Adrenal gland (tissue), 12 donors: ENCODE results near the gene RPL27A. TPM values are rescaled to one million over a fixed set of nuclear protein-coding genes. Genes with fewer than 3 reads are reported as not detected.

Experiments used
- DNase-seq, 7 donors: peaks; one replicate each; pipeline ENCODE4 v3.0.0-alpha.2; 2019 to 2020
- H3K27ac ChIP-seq, 5 donors: fragments of 200-600 bp; sonication (generic) in 4 of 5; 1 replicate in 3 of 5; 2 replicates in 2 of 5; pipeline versions ENCODE4 v1.5.1 to v1.8.0; 2016 to 2020; ENCODE audit warnings: mild to moderate bottlenecking in 1 of 5
- H3K27me3 ChIP-seq: fragments of 200-600 bp; 2 replicates; pipeline ENCODE4 v1.8.0; 2021
- H3K36me3 ChIP-seq, 2 donors: fragments of 200-600 bp; replicated peaks in 1 of 2; 1 replicate in 1 of 2; 2 replicates in 1 of 2; pipeline versions ENCODE4 v1.5.1 to v1.8.0; 2018 to 2022
- H3K4me1 ChIP-seq, 2 donors: fragments of 200-600 bp; replicated peaks in 1 of 2; 1 replicate in 1 of 2; 2 replicates in 1 of 2; pipeline versions ENCODE4 v1.5.1 to v1.8.0; 2018 to 2021
- H3K4me3 ChIP-seq, 4 donors: fragments of 200-600 bp; sonication (generic) in 3 of 4; one replicate each; pipeline ENCODE4 v1.5.1; 2016 to 2018
- H3K9me3 ChIP-seq, 3 donors: fragments of 200-600 bp; sonication (generic) in 1 of 3; replicated peaks in 1 of 3; 1 replicate in 2 of 3; 2 replicates in 1 of 3; pipeline versions ENCODE4 v1.5.1 to v1.8.0; 2016 to 2021
- CTCF ChIP-seq, 6 experiments: fragments of 450-650 bp in 4 of 6; fragments of 200-600 bp in 2 of 6; sonication (generic) in 1 of 6; IDR thresholded peaks; 1 replicate in 5 of 6; 2 replicates in 1 of 6; pipeline versions ENCODE4 v1.5.1 to v1.8.0; 2016 to 2021; ENCODE audit warnings: antibody characterized with exemption in 6 of 6, mild to moderate bottlenecking in 2 of 6, moderate library complexity in 1 of 6
- POLR2A ChIP-seq, 2 donors: fragments of 450-650 bp; IDR thresholded peaks; one replicate each; pipeline ENCODE4 v1.6.1; 2017; ENCODE audit warnings: antibody characterized with exemption in 2 of 2, mild to moderate bottlenecking in 2 of 2, moderate library complexity in 1 of 2
- WGBS, 4 donors: extraction: QIAGEN DNeasy Blood & Tissue Kit in 2 of 4; methylation state at CpG; one replicate each; pipeline versions ENCODE4 v1.1.5 to v1.1.7; 2013 to 2017; 5-methylcytosine and 5-hydroxymethylcytosine counted together
- intact Hi-C, 2 donors: fragments of 100-400 bp; cut with DNase I; formaldehyde crosslinking; loops; one replicate each; pipeline versions ENCODE4 v1.14.1 to v1.15.0; 2022 to 2023
- polyA plus RNA-seq, 3 donors: library from polyadenylated mRNA; stranded (reverse); fragments of 200-250 nt in 2 of 3; fragments of 350-450 nt in 1 of 3; fragmentation: Illumina TruSeq in 1 of 3; extraction: RNeasy Lipid Tissue Mini Kit (QIAGEN cat#74804) in 1 of 3; gene quantifications; one replicate each; pipeline ENCODE4 v1.2.3, GENCODE V29; 2013 to 2014
- total RNA-seq, 9 donors: library from RNA; depleted of rRNA in 4 of 9; stranded (reverse); fragments of >200 nt in 4 of 9; fragments of 120-200 nt in 1 of 9; fragmentation: NEBNext Ultra II Directional in 1 of 9; extraction: Animal tissue kit (Norgen Biotek cat#: 25700) in 1 of 9; gene quantifications; one replicate each; pipeline versions ENCODE4 v1.1.0 to v1.2.4, GENCODE V29; 2013 to 2023
- donor health status: healthy with polysubstance abuse.
- donor health status: Bipolar disorder and iron deficiency.
- donor health status: DM: yes; HTN: yes; CAD: no.
- donor health status: DM: no; HTN: no; CAD: no.
- donor health status: DM: no; HTN: no; CAD: no.
- donor health status: DM: yes; HTN: yes; CAD: no.

RPL27A gene
- total and polyA plus RNA-seq, 12 donors, result 668 to 3,013 (median 1,139) TPM

- H3K36me3 ChIP-seq, result peaks cover 0 to 36% of the 10 kb centered on the region in 2 donors
- DNase-seq, result no peak
- intact Hi-C loops, result no loop called here
- no peak overlapping the region for H3K4me3 ChIP-seq
- whole genome bisulfite sequencing, 4 donors, result 86 to 96% (median 94%) methylated on average over 4 to 5 of the region's 5 CpGs
- H3K27me3 ChIP-seq, result no peaks in the 10 kb centered on the region
- TF ChIP-seq POLR2A (IDR thresholded peaks at IDR 0.05) (no peak), CTCF (IDR thresholded peaks at IDR 0.05) (no peak)
- no peaks in the 10 kb centered on the region for H3K4me1 ChIP-seq
- no peak overlapping the region for H3K27ac ChIP-seq
- H3K9me3 ChIP-seq, result no peaks in the 10 kb centered on the region
Measured at GRCh38 chr11:8638300-8638699, 44.3 kb upstream of the RPL27A start.

GRCh38 chr11:8639655-8640054, 42.9 kb upstream of the RPL27A start:
- 75 to 88% (median 85%) methylated on average over 2 to 3 of the region's 3 CpGs for WGBS, 4 donors
- no peak overlapping the region for H3K4me3 ChIP-seq
- H3K9me3 ChIP-seq, result no peaks in the 10 kb centered on the region
- peaks cover 0 to 41% of the 10 kb centered on the region in 2 donors for H3K36me3 ChIP-seq
- no peaks in the 10 kb centered on the region for H3K27me3 ChIP-seq
- TF ChIP-seq CTCF (IDR thresholded peaks at IDR 0.05) (no peak), POLR2A (IDR thresholded peaks at IDR 0.05) (no peak)
- H3K27ac ChIP-seq, result no peak overlapping the region
- intact Hi-C loops, result no loop called here
- H3K4me1 ChIP-seq, result no peaks in the 10 kb centered on the region
- no peak for DNase-seq

- H3K27ac ChIP-seq, result no peak overlapping the region
- TF ChIP-seq CTCF (IDR thresholded peaks at IDR 0.05) (no peak), POLR2A (IDR thresholded peaks at IDR 0.05) (no peak)
- no peaks in the 10 kb centered on the region for H3K9me3 ChIP-seq
- 53 to 79% (median 60%) methylated on average over 3 to 5 of the region's 5 CpGs for WGBS, 4 donors
- DNase-seq, result no peak
- H3K4me3 ChIP-seq, result no peak overlapping the region
- peaks cover 0 to 47% of the 10 kb centered on the region in 2 donors for H3K36me3 ChIP-seq
- H3K4me1 ChIP-seq, result no peaks in the 10 kb centered on the region
- no peaks in the 10 kb centered on the region for H3K27me3 ChIP-seq
- intact Hi-C loops, result no loop called here
Measured at GRCh38 chr11:8640267-8640906, 42.2 kb upstream of the RPL27A start.

- Histone ChIP-seq H3K27me3 (no peaks in the 10 kb centered on the region), H3K36me3 (peaks cover 0 to 56% of the 10 kb centered on the region in 2 donors), H3K27ac (no peak overlapping the region), H3K9me3 (no peaks in the 10 kb centered on the region), H3K4me3 (no peak overlapping the region), H3K4me1 (no peaks in the 10 kb centered on the region)
- intact Hi-C loops, result no loop called here
- TF ChIP-seq POLR2A (IDR thresholded peaks at IDR 0.05) (no peak), CTCF (IDR thresholded peaks at IDR 0.05) (no peak)
- 97 to 100% (median 98%) methylated on average over 2 of the region's 2 CpGs for WGBS, 4 donors
- no peak for DNase-seq
Measured at GRCh38 chr11:8641332-8641731, 41.3 kb upstream of the RPL27A start.
